ENCODE measurements around the gene UBE2E3. TPM values are rescaled to one million over a fixed set of nuclear protein-coding genes. Genes with fewer than 3 reads are reported as not detected.

UBE2E3 gene
- total RNA-seq = 56.7 and 90.6 TPM in 2 replicates

GRCh38 chr2:180980106-180980942 is at the start of gene UBE2E3:
UBE2E3 (plus strand) TSS chr2:180980605; CDS start chr2:180982043, 1,438 bp downstream.

